WTC11 (cell line): ENCODE data around the gene GRIN1.
"Not testable (repeated sequence)": the region's sequence is repeated elsewhere in the genome, so short reads cannot be mapped to it uniquely, and the experiment has no call there.

ENCODE experiments used
- ATF1 ChIP-seq: sonication (generic); formaldehyde crosslinking; IDR thresholded peaks from 2 replicates; pipeline ENCODE4 v1.8.1; 2023; ENCODE audit warnings: mild to moderate bottlenecking, moderate library complexity, missing genetic modification reagents
- TCF7 ChIP-seq: sonication (generic); formaldehyde crosslinking; IDR thresholded peaks from 2 replicates; pipeline ENCODE4 v1.8.0; 2022; ENCODE audit warnings: mild to moderate bottlenecking, low read depth, missing genetic modification reagents, moderate library complexity
- TF ChIP-seq, protein P1 (sequence below): fragments of 200-600 bp; IDR thresholded peaks from 2 replicates; pipeline ENCODE4 v1.8.0; 2022; ENCODE audit warnings: antibody characterized with exemption

DNA sequence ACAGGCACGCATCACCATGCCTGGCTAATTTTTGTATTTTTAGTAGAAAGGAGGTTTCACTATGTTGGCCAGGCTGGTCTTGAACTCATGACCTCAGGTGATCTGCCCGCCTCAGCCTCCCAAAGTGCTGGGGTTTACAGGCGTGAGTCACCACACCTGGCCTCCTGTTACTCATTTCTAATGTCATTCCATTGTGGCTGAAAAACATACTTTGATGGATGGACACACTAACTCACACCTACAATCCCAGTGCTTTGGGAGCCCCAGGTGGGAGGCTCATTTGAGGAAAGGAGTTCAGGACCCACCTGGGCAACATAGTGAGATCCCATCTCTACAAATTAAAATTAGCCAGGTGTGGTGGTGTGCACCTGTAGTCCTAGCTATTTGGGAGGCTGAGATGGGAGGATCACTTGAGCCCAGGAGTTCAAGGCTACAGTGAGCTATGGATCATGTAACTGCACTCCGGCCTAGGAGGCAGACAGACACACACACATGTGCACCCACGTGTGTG lies 14.9 kb upstream of the GRIN1 start:
- TF ChIP-seq, protein P1, sequence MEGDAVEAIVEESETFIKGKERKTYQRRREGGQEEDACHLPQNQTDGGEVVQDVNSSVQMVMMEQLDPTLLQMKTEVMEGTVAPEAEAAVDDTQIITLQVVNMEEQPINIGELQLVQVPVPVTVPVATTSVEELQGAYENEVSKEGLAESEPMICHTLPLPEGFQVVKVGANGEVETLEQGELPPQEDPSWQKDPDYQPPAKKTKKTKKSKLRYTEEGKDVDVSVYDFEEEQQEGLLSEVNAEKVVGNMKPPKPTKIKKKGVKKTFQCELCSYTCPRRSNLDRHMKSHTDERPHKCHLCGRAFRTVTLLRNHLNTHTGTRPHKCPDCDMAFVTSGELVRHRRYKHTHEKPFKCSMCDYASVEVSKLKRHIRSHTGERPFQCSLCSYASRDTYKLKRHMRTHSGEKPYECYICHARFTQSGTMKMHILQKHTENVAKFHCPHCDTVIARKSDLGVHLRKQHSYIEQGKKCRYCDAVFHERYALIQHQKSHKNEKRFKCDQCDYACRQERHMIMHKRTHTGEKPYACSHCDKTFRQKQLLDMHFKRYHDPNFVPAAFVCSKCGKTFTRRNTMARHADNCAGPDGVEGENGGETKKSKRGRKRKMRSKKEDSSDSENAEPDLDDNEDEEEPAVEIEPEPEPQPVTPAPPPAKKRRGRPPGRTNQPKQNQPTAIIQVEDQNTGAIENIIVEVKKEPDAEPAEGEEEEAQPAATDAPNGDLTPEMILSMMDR: not testable (repeated sequence)
- TF ChIP-seq ATF1, TCF7 (CRISPR knock-in tag): not testable (repeated sequence)
